Activated CD8-positive, alpha-beta memory T cell treated with anti-CD3 and anti-CD28 coated beads for 1 hour (primary cell): ENCODE data around the gene LRMDA.

Source experiments
- DNase-seq, 2 donors: peaks; one replicate each; pipeline ENCODE4 v3.0.0-alpha.2; 2020; ENCODE audit warnings: low read depth in 1 of 2; ENCODE audit errors: extremely low read depth in 1 of 2

The LRMDA gene

GRCh38 chr10:75654772-75655171, 223.3 kb downstream of the LRMDA start:
- DNase-seq = no peak

- DNase-seq = no peak
Measured at GRCh38 chr10:75655791-75656451, 224.5 kb downstream of the LRMDA start.

GRCh38 chr10:75657351-75657750, 225.9 kb downstream of the LRMDA start:
- DNase-seq = no peak

- DNase-seq = no peak
Measured at GRCh38 chr10:75658036-75658435, 226.6 kb downstream of the LRMDA start.

GRCh38 chr10:75658496-75658895, 227.1 kb downstream of the LRMDA start:
- no peak for DNase-seq

GRCh38 chr10:75658915-75659314, 227.5 kb downstream of the LRMDA start:
- DNase-seq = no peak

- no peak for DNase-seq
Measured at GRCh38 chr10:75660823-75661222, 229.4 kb downstream of the LRMDA start.

- DNase-seq = no peak
Measured at GRCh38 chr10:75662715-75663114, 231.3 kb downstream of the LRMDA start.

GRCh38 chr10:75663947-75664664, 232.7 kb downstream of the LRMDA start:
- DNase-seq = no peak

GRCh38 chr10:75664968-75665367, 233.5 kb downstream of the LRMDA start:
- DNase-seq = no peak

GRCh38 chr10:75665707-75666106, 234.3 kb downstream of the LRMDA start:
- no peak for DNase-seq

- no peak for DNase-seq
Measured at GRCh38 chr10:75672111-75672671, 240.8 kb downstream of the LRMDA start.

GRCh38 chr10:75672842-75673241, 241.4 kb downstream of the LRMDA start:
- DNase-seq = no peak

GRCh38 chr10:75677541-75677940, 246.1 kb downstream of the LRMDA start:
- no peak for DNase-seq

GRCh38 chr10:75678527-75678926, 247.1 kb downstream of the LRMDA start:
- DNase-seq = no peak

GRCh38 chr10:75679536-75679935, 248.1 kb downstream of the LRMDA start:
- no peak for DNase-seq

- no peak for DNase-seq
Measured at GRCh38 chr10:75681334-75681733, 249.9 kb downstream of the LRMDA start.

- no peak for DNase-seq
Measured at GRCh38 chr10:75682649-75683557, 251.5 kb downstream of the LRMDA start.

GRCh38 chr10:75685187-75685586, 253.8 kb downstream of the LRMDA start:
- DNase-seq = no peak

- no peak for DNase-seq
Measured at GRCh38 chr10:75688506-75689300, 257.3 kb downstream of the LRMDA start.
